HG02852 (cell line): ENCODE data around the gene OLFML2A.
"Not testable (repeated sequence)": the region's sequence is repeated elsewhere in the genome, so short reads cannot be mapped to it uniquely, and the experiment has no call there.

Experiments used
- ATAC-seq: cut with Tn5 transposase; IDR thresholded peaks from one replicate; pipeline ENCODE4 v1.9.1; 2021; ENCODE audit warnings: mild to moderate bottlenecking, moderate library complexity; ENCODE audit not compliant: unreplicated experiment

Gene OLFML2A

DNA sequence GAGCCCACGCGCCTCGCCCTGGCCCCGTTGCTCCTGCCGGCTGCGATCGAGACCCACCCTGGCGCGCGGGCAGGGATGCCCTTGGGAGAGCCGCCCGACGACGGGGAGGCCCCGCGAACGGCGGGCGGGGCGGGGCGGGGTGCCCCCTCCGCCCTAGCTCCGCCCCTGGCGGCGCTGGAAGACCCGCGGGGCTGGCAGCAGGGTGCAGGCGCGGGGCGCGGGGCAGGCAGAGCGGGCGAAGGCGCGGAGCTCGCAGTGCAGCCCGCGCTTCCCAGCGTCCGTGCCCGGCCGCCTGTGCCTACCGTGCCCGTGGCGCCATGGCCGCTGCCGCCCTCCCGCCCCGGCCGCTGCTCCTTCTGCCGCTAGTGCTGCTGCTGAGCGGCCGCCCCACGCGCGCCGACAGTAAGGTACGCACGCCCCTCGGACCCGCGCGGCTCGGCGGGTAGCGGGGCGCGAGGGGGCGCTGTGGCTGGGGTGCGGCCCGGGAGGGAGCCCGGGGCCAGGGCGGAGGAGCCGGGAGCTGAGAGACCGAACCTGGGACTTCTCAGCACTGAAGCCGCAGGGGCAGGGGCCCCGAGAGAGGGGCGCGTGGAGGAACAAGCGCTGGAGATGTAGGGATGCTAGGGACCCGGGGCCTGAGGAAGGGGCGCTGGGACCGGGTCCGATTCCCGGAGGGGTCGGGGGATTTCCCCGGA is at the start of gene OLFML2A:
Gene OLFML2A (plus strand): TSS at position 180 of the 695 bp plus-strand sequence. CDS start 138 bp downstream, at position 318.
- no peak for ATAC-seq

DNA sequence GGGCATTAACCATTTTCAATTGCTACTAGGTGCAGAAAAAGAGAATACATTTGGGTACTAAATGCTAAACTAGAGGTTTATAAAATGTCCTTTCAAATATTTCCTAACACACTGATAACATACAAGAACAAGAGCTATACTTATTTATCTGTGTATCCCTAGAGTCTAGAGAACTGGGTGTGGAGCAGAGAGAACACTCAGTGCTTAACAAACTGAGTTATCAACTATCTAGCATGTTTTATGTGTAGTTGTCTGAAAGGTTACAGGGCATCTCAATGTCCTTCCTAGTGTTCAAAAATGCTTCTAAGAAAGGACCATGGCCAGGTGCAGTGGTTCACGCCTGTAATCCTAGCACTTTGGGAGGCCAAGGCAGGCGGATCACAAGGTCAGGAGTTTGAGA is 46.2 kb upstream of the OLFML2A start:
- no peak for ATAC-seq

DNA sequence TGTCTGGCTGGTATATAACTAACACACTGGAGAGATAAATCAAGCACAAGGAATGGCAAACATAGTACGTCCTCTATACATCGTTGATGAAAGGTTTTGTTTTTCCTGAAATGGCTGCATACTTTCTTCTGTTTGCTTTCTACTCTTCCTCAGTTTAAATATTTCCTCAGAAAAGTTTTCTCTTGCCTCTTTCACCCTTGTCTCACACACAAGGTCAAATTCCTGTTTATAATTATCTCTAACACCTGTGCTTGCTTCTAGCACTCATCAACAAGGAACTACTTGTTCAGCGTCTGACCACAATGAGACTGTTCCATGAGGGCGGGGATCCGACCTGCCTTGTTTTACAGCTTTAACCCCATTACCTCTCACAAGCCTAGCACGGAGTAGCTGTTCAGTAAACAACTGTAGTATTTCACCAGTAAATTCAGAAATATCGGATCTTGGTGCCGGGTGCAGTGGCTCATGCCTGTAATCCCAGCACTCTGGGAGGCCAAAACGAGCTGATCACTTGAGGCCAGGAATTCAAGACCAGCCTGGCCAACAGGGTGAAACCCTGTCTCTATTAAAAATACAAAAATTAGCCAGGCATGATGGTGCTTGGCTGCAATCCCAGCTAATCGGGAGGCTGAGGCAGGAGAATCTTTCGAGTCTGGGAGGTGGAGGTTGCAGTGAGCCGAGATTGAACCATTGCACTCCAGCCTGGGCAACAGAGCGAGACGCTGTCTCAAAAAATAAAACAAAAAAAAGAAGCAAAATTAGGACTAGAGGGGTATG is 42.8 kb upstream of the OLFML2A start:
- no peak for ATAC-seq

DNA sequence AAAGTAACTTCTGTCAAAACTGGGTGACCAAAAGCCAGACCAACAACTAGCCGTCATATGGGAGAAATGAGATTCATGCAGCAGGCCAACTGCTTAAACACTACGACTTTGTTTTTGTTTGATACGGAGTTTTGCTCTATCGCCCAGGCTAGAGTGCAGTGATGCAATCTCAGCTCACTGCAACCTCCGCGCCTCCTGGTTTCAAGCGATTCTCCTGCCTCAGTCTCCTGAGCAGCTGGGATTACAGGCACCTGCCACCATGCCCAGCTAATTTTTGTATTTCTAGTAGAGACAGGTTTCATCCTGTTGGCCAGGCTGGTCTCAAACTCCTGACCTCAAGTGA is 42.2 kb upstream of the OLFML2A start:
- not testable (repeated sequence) for ATAC-seq

DNA sequence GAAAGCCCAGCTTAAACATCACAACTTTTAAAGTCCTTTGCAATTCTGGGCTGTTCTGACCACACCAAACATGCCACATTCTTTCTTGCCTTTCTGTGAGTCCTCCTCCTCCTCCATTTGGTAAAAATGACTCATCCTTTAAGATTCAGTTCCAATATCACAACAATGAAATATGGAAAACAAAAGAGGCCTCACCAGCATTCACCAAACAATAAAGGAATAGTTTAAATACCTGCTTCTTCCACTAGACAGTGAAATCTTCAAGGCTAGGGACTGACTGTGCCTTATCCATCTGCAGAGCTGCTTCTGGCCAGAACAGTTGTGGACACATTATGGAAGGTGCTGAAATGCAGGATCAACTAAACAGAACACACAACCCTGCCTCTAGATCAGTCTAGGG is 41.8 kb upstream of the OLFML2A start:
- no peak for ATAC-seq

DNA sequence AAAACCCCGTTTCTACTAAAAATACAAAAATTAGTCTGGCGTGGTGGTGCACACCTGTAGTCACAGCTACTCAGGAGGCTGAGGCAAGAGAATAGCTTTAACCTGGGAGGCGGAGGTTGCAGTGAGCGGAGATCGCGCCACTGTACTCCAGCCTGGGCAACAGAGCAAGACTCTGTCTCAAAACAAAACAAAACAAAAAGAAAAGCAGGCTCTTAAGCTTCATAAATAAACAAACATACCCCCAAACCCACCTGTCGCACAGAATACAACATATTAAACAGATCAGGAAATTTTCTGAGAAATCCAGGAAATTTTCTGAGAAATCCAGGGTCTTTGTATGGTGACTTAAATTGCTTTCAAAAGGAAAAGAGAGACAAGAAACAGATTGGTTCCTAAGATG is 38.9 kb upstream of the OLFML2A start:
- not testable (repeated sequence) for ATAC-seq

DNA sequence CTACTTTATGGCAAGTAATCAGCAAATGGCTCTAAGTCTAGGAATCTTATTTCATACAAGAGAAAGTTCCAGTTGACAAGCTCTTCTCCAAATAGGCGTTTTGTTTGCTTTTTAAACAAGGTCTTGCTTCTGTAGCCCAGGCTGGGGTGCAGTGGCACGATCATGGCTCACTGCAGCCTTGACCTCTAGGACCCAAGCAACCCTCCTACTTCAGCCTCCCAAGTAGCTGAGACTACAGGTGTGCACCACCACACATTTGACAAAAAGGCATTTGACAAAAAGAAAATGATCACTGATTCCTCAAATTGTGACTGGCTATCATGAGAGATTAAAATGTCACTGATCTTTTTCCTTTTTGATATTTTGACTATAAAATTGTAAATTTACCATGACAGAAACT is 37.6 kb upstream of the OLFML2A start:
- ATAC-seq, result no peak

DNA sequence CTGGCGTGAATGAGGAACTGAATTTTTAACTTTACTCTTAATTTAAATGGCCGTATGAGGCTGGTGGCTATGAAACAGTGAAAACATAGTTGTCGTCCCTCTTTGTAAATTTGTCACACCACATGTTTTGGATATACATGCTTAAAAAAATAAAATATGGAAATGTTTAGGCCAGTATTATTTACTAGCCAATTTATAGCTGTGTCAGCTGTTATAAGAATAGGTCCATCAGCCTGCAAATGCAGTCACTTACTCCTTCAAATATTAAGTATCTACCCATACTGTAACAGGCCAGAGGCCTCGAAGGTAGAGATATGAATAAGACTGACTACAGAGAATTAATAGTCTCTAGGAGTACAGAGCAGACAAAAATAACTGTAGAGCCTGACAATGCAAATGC is 35.8 kb upstream of the OLFML2A start:
- no peak for ATAC-seq

DNA sequence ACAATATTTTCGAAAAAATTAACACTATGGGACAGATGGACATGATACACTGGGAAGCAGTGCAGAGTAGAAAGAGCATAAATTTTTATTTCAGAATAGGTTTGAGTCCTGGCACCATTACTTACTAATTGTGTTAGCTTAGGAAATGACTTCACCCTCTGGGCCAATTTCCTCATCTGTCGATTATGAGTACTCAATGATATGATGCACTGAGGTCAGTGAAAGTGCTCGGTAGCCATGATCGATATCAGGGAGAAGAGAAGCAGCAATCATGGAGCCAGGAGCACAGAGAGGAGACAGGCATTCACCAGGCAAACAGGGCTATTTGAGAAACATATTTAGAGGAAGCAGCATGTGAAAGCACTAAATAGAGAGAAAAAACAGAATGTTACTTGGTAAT is 35.3 kb upstream of the OLFML2A start:
- ATAC-seq, result no peak

DNA sequence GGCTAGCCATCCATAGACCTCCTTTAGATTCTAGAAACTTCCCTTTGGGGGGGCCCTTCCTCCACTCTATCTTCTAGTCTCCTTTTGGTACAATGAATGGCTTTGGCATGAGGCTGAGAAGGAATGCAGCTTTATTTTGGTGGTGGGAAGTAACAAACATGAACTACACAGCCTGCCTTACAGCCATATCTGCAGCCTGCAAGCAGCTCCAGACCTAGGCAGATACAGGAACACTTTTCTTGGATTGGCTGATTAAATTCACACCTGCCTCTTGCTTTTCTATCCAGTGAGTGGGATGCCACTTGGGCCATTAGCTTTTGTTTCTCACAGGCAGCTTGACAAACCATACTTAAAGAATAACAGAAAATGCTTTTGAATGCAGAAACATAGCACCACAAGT is 34.0 kb upstream of the OLFML2A start:
- ATAC-seq, result no peak

DNA sequence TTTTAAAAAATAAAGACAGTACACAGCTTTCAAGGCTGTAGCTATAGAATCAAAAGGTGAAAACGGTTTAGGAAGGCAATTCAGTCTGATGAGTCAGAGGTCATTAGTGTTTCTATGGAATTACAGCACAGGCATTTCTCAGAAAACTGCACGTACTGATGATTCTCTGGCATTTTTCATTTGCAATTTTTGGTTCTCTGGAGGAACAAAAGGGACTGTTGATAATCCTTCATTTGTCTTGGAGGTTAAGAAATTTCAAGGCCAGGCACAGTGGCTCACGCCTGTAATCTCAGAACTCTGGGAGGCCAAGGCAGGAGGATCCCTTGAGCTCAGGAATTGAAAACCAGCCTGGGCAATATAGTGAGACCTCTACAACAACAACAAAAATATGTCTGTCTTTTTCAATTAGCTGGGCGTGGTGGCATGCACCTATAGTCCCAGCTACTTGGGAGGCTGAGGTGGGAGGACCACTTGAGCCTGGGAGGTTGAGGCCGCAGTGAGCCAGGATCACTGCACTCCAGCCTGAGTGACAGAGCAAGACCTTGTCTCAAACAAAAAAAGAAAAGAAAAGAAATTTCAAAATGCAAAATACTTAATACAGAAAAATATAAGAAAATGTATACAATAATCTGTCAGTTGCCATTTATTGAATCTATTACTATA is 33.1 kb upstream of the OLFML2A start:
- no peak for ATAC-seq

DNA sequence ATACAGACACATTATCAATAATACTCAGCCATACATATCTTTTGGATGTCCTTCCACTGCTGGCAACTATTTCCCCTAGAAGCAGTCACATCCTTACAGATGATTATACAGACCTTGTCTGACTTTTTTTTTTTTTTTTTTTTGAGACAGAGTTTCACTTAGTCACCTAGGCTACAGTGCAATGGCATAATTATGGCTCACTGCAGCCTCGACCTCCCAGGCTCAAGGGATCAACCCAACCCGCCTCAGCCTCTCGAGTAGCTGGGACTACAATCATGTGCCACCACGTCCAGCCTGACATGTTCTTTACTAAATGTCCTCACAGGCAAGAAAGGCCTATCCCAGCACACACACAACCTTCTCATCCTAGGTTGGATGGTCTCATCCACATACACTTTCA is 29.9 kb upstream of the OLFML2A start:
- no peak for ATAC-seq

DNA sequence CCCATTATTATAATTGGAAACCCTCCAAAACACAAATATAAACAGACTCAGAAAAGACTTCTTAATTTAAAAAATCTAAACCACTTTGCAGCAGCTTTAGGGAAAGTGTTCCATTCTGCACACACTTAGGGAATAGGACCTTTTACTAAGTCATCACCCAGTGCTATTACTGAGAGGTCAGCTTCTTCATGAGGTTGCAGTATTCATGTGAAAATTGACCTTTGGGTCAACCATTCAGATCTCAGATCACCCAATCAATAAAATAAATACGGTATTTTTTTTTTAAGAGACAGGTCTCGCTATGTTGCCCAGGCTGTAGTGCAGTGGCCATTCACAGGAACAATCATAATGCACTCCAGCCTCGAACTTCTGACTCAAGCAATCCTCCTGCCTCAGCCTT is 27.6 kb upstream of the OLFML2A start:
- no peak for ATAC-seq

DNA sequence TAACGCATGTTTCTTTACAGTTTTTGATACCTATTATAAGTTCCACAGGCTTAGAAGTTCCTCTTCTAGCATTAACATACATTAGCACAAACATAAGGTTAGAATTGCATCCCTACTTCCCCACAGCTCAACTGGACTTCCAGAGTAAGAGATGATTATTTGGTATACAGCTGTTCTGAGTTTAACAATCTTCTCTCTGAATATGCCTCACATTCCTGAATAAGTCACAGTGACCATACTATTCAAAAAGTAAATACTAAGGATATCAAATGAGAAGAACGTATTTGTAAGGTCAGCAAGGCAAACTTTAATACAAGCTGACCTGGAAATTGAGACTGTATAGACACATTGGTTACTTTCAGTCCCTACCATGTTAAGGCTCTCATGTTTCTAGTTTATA is 27.2 kb upstream of the OLFML2A start:
- no peak for ATAC-seq

DNA sequence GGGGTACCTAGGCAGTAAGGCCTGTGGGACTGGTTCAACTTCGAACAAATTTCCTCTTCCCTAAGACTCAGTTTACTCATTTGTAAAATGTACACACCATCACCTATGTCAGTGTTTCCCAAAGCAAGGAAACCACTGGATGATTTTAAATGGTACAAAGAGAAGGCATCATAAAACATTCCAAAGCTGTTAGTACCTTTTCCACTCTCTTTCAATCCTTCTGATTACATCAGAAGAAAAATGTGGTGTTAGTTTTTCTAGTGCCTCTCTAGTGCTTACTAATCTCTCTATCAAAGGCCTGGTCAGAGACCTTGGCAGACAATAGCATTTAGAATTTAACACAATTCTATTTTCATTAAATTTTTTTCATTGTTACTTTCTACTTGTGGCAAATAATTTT is 24.0 kb upstream of the OLFML2A start:
- no peak for ATAC-seq

DNA sequence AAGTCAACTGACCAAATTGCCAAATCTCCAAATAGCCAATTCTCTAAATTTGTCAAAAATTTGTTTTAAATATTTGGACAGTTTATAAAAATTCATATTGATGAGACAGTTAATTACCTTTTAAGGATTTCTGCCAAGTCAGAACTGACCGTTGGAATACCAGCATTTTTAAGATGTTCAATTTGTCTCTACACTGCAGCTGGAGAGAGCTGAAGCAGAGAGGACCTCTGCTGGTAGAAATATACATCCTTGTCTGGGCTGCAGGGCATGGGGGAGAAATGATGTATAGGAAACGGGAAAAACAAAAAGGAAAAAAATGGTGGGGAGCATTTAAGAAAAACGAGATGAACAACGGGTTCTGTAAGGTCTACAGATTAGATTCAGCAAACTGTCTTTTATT is 22.6 kb upstream of the OLFML2A start:
- no peak for ATAC-seq

DNA sequence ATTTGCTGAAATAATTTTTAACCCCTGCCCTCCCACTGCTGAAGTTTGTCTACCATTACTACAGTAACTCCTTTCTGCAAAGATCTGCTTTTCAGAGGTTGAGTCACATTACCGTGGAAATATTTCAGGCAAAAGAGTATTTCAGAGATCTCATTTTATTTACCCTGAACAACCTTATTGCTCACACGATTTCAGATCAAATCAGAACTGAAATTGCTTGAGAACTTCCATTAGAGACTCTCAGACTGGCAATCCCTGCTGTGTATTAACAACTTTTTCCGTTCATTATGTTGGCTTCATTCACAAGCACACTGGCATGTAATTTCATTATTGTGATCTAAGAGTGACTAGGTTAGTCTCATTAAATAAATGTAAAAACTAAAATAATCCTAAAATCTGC is 21.9 kb upstream of the OLFML2A start:
- ATAC-seq, result no peak

DNA sequence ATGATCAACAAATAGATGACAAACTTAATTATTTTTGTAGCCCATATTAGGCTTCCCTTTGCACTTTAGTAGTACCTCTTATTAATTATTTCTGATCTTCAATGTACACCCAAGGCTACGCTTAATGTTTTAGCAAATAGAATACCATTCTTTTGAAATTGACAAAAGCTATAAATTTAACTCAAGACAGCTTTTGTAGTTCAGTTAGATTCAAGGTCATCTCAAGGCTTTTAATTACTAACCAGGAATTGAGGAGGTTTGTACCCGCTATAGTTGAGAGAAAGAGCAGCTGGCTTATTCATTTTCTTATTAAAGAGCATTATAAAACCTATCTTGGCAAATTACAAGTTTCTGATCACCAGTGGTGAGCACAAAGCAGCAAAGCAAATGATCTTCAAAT is 20.9 kb upstream of the OLFML2A start:
- ATAC-seq, result no peak

DNA sequence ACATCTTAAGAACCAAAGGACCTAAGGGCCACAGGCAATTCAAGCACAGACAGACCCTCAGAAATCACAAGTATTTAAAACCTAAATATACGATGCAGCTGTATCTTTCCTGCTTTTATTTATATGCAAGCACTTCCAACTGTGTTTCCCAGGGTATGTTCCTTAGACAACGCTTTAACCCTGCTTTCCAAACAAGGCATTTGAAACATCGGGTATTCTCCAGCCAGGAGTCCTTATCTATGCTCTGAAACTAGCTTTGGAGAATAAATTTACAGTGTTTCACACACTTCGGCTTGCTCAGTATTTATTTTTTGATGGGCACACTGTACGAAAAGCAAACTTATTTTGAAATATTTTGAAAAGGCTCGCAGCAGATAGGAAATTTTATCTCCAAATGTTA is 19.3 kb upstream of the OLFML2A start:
- ATAC-seq, result no peak

DNA sequence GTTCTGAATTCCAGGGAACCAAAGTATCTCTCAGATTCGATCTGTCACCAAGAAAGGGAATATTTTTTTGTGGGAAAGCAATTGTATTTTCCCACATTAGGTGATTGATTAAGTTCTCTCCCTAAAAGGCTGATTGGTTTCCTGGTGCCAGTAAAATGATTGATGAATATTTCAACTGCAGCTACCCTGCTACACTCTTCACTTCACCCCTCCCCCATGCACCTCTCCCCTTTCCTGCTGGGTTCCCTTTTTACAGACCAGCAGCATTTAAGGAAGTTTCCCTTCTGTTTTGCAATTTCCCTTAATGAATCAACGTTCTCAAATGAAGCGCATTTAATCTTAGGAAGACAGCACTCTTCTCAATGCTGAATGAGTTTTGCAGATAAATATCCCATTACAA is 18.9 kb upstream of the OLFML2A start:
- no peak for ATAC-seq

DNA sequence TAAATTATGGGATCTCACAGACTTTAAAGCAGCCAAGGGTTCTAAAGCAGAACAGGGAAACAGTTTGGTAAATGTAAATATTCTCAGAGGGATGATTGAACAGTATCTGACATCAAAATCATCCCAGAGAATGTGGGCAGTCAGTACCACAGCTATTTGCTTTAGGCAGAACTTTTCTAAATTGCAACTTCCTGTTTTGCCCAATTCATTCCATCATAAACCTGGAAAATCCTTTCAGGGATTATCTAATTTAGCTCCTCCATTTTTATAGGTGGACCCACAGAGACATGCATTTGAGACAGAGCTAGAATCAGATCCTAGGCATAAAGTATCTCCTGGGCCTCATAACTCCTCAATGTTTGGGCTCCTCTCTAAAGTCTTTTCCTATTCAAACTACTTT is 18.2 kb upstream of the OLFML2A start:
- ATAC-seq, result no peak

DNA sequence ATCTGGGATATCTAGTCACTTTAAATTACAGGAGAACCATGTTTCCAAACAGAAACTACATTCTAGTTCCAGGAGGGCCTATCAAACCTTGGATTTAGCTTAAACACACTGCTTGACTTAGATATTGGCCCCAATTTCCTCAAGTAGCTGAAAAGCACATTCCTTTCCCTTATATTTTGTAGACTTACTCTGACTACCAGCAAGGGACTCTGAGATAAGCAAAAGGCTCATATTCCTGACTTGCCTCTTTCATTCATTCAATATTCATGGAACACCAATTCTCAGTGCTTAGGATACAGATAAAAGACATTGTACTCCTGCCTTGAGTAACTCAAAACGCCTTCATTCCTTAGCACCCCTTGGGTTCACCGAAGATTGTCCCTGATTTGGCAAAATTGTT is 17.6 kb upstream of the OLFML2A start:
- no peak for ATAC-seq
